ENCODE results near the gene SLC35B2. TPM values are rescaled to one million over a fixed set of nuclear protein-coding genes. Genes with fewer than 3 reads are reported as not detected.

SLC35B2 gene
- total RNA-seq, 4 donors from 2014 or later, result 26.2 to 38.5 (median 30.9) TPM

DNA sequence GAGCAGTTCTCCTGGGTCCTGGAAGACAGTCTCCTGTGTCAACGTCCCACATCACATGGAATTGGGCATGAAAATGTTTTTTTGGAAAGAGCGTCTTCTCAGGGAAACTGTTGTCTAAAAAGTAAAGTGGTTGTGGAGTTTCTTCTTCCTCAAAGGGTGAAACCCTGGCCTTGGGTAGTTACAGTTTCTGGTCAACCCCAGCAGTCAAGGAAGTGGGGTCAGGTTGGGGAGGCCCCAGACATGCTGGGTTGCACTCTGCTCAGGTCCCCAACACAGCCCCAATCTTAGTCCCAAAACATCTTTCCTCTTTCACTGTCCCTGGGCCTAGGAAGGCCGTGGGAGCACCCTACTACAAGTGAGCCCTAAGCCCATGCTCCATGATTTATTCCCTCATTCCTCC lies 9.0 kb upstream of the SLC35B2 start:
- no peak for DNase-seq (ENCODE audit: low spot score in 2 of 2)
- no peak overlapping the region for H3K4me3 ChIP-seq
- peaks cover 42% of the 10 kb centered on the region for H3K4me1 ChIP-seq
- 82% methylated on average over 3 of the region's 3 CpGs for whole genome bisulfite sequencing
- no peaks in the 10 kb centered on the region for H3K36me3 ChIP-seq
- peaks cover 15% of the 10 kb centered on the region for H3K27me3 ChIP-seq
- no peak overlapping the region for H3K27ac ChIP-seq
- no peaks in the 10 kb centered on the region for H3K9me3 ChIP-seq
- TF ChIP-seq EP300 (IDR thresholded peaks at IDR 0.05) (no peak), POLR2A (IDR thresholded peaks at IDR 0.05) (no peak), POLR2AphosphoS5 (IDR thresholded peaks at IDR 0.05) (no peak)
- TF ChIP-seq, protein P1, sequence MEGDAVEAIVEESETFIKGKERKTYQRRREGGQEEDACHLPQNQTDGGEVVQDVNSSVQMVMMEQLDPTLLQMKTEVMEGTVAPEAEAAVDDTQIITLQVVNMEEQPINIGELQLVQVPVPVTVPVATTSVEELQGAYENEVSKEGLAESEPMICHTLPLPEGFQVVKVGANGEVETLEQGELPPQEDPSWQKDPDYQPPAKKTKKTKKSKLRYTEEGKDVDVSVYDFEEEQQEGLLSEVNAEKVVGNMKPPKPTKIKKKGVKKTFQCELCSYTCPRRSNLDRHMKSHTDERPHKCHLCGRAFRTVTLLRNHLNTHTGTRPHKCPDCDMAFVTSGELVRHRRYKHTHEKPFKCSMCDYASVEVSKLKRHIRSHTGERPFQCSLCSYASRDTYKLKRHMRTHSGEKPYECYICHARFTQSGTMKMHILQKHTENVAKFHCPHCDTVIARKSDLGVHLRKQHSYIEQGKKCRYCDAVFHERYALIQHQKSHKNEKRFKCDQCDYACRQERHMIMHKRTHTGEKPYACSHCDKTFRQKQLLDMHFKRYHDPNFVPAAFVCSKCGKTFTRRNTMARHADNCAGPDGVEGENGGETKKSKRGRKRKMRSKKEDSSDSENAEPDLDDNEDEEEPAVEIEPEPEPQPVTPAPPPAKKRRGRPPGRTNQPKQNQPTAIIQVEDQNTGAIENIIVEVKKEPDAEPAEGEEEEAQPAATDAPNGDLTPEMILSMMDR (IDR thresholded peaks at IDR 0.05), result no peak

DNA sequence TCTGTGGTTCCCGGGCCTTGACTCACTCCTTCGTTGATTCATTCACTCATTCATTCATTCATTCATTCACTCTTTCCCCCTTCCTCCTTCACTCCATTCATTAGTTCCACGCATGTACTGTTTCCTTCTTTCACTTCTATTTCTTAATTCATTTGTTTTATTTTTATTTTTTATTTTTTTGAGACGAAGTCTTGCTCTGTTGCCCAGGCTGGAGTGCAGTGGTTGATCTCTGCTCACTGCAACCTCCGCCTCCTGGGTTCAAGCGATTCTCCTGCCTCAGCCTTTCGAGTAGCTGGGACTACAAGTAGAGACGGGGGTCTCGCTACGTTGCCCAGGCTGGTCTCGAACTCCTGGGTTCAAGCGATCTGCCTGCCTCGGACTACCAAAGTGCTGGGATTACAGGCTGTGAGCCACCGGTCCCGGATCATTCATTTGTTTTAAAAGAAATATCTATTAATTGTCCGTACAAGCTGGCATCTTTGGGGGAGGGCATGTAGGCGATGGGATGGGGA lies 8.4 kb upstream of the SLC35B2 start:
- DNase-seq (ENCODE audit: low spot score in 2 of 2), result no peak
- Histone ChIP-seq H3K27me3 (peaks cover 10% of the 10 kb centered on the region), H3K4me3 (peak overlapping the region; percentile 62), H3K4me1 (peaks cover 39% of the 10 kb centered on the region), H3K36me3 (no peaks in the 10 kb centered on the region), H3K27ac (peak overlapping the region; percentile 72), H3K9me3 (no peaks in the 10 kb centered on the region)
- 66% methylated on average over 17 of the region's 17 CpGs for WGBS
- no peak for TF ChIP-seq POLR2AphosphoS5 (IDR thresholded peaks at IDR 0.05)
- TF ChIP-seq, protein P1 (IDR thresholded peaks at IDR 0.05), result no peak
- no peak for TF ChIP-seq EP300 (IDR thresholded peaks at IDR 0.05)
- TF ChIP-seq POLR2A (IDR thresholded peaks at IDR 0.05), result no peak

DNA sequence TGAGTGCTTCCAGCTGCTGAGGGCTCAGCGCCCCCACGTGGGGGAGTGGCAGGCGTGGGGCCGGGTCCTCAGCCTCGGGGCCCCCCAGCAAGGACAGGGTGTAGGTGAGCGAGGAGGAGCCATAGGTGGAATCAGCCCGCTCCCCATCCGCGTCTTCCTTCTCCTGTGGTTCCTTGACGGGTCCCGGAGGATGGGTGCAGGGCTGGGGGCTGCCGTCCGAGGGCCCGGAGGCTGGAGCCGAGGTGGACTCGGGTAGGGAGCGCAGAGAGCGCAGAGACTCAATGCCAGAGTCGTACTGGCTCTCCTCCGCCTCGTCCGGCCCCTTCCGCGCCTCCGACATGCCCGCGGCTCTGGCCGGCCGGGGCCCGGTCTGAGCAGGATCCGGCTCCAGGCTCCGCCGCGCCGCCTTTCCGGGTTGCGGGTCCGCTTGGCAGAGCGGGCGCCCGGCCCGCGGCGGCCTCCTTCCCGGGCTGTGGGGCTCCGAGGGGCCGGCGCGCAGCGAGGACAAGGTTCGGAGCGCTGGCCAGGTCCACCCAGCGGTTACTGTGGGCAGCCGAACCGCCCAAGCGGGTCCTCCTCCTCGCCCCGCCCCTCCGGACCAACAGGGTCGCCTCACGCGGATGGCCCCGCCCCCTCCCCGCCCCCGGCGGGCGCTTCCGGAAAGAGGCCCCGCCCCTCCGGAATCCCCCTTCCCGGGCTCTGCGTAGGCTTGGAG lies 7.8 kb upstream of the SLC35B2 start, which contains the start of gene NFKBIE:
NFKBIE (minus strand) TSS at position 545 of the 715 bp plus-strand sequence; CDS start at position 340, 205 bp downstream.
- H3K27me3 ChIP-seq, result peaks cover 3% of the 10 kb centered on the region
- H3K9me3 ChIP-seq, result no peaks in the 10 kb centered on the region
- peak; percentile 95 to 96 for DNase-seq (ENCODE audit: low spot score in 2 of 2)
- 0% methylated on average over 11 of the region's 72 CpGs for WGBS
- TF ChIP-seq POLR2AphosphoS5 (IDR thresholded peaks at IDR 0.05) (no peak), EP300 (IDR thresholded peaks at IDR 0.05) (no peak), POLR2A (IDR thresholded peaks at IDR 0.05) (peak in 1 of 2 donors; percentile 60)
- TF ChIP-seq, protein P1 (IDR thresholded peaks at IDR 0.05), result peak in 1 of 2 donors; percentile 6
- H3K4me1 ChIP-seq, result peaks cover 34% of the 10 kb centered on the region
- H3K27ac ChIP-seq, result peak within 1 kb of the TSS; percentile 72
- peaks cover 2% of the 10 kb centered on the region for H3K36me3 ChIP-seq
- peak within 1 kb of the TSS; percentile 62 for H3K4me3 ChIP-seq

DNA sequence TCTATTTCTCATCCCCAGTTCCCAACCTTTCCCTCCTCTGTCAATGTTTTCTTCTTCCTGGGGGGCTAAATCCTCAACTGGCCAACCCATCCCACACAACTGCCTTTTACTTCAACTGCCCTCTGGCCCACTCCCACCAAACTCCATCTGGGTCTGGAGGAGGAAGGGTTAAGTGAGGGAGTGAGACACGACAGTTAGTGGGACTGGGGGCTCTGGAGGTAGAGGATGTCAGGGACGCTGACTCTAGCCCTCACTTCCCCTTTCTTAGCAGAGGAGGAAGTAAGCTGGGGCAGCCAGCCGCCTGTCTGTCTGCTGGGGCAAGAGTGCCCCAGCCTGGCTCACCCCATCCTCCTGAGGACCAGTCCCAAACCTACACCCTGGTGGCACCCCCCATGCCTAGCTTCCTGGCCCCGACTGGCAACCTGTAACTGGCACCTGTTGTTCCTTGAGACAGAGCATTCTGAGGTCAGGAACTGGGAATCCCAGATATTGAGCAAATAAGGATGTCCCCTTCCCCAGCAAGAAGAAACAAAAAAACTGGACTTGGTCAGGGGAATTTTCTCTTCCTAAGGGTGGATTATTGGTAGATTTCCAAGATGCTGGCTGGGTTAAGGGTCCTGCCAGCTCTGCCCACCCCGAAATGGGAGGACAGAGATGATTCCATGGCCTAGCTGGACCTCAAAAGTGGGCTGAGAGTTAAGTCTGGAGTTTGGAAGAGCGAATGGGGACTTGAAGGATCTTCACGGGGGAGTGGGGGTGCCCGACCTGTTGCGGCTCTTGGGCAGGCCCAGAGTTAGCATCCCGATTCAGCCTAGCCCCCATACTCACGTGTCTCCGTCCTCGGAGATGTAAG lies 7.1 kb upstream of the SLC35B2 start:
- Histone ChIP-seq H3K27me3 (no peaks in the 10 kb centered on the region), H3K27ac (peak overlapping the region; percentile 72), H3K4me1 (peaks cover 31% of the 10 kb centered on the region), H3K9me3 (no peaks in the 10 kb centered on the region), H3K36me3 (peaks cover 8% of the 10 kb centered on the region), H3K4me3 (peak overlapping the region; percentile 62)
- 9% methylated on average over 12 of the region's 13 CpGs for WGBS
- no peak for DNase-seq (ENCODE audit: low spot score in 2 of 2)
- no peak for TF ChIP-seq POLR2AphosphoS5 (IDR thresholded peaks at IDR 0.05)
- TF ChIP-seq, protein P1 (IDR thresholded peaks at IDR 0.05), result no peak
- TF ChIP-seq EP300 (IDR thresholded peaks at IDR 0.05), result no peak
- TF ChIP-seq POLR2A (IDR thresholded peaks at IDR 0.05), result no peak
